K562 (cell line): Measurements from ENCODE around the gene ARID3A.

Experiments used
- KDM1A ChIP-seq, 2 experiments: fragments of 450-650 bp; IDR thresholded peaks; 2 replicates each; pipeline ENCODE4 v1.6.1; 2016; ENCODE audit warnings: mild to moderate bottlenecking in 2 of 2
- MTA2 ChIP-seq: fragments of 450-650 bp; IDR thresholded peaks from 2 replicates; pipeline ENCODE4 v1.6.1; 2016; ENCODE audit warnings: low read depth
- SNRNP70 ChIP-seq: fragments of 200-400 bp; formaldehyde crosslinking; optimal IDR thresholded peaks from 2 replicates; pipeline ENCODE3; 2017; ENCODE audit warnings: low read depth, low read length
- ZNF696 ChIP-seq: fragments of 250-450 bp; sonication (Bioruptor Pico); conservative IDR thresholded peaks from 2 replicates; pipeline ENCODE4 v1.4.0; 2020; ENCODE audit warnings: mild to moderate bottlenecking, moderate library complexity
- TF ChIP-seq, protein P1 (sequence below): sonication (generic); formaldehyde crosslinking; IDR thresholded peaks from 2 replicates; pipeline ENCODE4 v1.8.0; 2022; ENCODE audit warnings: mild to moderate bottlenecking, missing genetic modification reagents
- TF ChIP-seq, protein P2 (sequence below), 3 experiments: IDR thresholded peaks in 2 of 3; conservative IDR thresholded peaks in 1 of 3; 2 replicates each; pipeline ENCODE4 v1.5.1; 2011 to 2012; ENCODE audit warnings: low read length in 3 of 3, mild to moderate bottlenecking in 3 of 3, control low read depth in 2 of 3, improper control_type of control experiment in 1 of 3, inconsistent platforms in 1 of 3, low read depth in 1 of 3, mixed read lengths in 1 of 3, moderate library complexity in 1 of 3; ENCODE audit not compliant: insufficient read depth in 2 of 3

DNA sequence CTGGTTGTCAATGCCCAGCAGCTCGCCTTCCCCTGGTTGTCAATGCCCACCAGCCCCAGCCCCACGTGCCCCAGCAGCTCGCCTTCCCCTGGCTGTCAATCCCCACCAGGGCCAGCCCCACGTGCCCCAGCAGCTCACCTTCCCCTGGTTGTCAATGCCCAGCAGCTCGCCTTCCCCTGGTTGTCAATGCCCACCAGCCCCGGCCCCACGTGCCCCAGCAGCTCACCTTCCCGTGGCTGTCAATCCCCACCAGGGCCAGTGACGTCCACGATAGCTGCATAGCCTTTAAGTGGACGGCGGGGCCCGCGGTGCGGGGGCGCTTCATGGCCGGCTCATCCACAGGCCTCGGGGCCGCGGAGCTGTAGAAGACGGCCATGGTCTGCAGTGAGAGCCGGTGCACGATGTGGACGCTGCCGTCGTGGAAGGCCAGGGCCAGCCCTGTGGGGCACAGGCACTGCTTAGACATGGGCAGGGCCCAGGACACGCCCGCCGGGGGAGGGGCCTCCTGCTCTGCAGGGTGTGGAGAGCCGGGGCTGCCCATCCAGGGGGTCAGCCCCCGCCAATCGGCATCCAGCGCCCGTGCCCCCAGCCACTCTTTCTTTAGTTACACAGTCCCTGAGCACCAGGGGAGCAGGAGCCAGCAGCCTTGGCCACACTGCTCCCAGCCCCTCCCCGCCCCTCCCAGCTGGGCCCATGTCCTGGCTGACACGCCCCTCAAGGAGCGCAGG, 46.0 kb upstream of the ARID3A start:
- TF ChIP-seq, protein P1, sequence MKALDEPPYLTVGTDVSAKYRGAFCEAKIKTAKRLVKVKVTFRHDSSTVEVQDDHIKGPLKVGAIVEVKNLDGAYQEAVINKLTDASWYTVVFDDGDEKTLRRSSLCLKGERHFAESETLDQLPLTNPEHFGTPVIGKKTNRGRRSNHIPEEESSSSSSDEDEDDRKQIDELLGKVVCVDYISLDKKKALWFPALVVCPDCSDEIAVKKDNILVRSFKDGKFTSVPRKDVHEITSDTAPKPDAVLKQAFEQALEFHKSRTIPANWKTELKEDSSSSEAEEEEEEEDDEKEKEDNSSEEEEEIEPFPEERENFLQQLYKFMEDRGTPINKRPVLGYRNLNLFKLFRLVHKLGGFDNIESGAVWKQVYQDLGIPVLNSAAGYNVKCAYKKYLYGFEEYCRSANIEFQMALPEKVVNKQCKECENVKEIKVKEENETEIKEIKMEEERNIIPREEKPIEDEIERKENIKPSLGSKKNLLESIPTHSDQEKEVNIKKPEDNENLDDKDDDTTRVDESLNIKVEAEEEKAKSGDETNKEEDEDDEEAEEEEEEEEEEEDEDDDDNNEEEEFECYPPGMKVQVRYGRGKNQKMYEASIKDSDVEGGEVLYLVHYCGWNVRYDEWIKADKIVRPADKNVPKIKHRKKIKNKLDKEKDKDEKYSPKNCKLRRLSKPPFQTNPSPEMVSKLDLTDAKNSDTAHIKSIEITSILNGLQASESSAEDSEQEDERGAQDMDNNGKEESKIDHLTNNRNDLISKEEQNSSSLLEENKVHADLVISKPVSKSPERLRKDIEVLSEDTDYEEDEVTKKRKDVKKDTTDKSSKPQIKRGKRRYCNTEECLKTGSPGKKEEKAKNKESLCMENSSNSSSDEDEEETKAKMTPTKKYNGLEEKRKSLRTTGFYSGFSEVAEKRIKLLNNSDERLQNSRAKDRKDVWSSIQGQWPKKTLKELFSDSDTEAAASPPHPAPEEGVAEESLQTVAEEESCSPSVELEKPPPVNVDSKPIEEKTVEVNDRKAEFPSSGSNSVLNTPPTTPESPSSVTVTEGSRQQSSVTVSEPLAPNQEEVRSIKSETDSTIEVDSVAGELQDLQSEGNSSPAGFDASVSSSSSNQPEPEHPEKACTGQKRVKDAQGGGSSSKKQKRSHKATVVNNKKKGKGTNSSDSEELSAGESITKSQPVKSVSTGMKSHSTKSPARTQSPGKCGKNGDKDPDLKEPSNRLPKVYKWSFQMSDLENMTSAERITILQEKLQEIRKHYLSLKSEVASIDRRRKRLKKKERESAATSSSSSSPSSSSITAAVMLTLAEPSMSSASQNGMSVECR (CRISPR knock-in tag) = no peak
- TF ChIP-seq KDM1A (IDR thresholded peaks at IDR 0.05) = no peak
- no peak for TF ChIP-seq MTA2
- TF ChIP-seq ZNF696 (CRISPR knock-in tag) = no peak
- TF ChIP-seq SNRNP70 = no peak
- TF ChIP-seq, protein P2, sequence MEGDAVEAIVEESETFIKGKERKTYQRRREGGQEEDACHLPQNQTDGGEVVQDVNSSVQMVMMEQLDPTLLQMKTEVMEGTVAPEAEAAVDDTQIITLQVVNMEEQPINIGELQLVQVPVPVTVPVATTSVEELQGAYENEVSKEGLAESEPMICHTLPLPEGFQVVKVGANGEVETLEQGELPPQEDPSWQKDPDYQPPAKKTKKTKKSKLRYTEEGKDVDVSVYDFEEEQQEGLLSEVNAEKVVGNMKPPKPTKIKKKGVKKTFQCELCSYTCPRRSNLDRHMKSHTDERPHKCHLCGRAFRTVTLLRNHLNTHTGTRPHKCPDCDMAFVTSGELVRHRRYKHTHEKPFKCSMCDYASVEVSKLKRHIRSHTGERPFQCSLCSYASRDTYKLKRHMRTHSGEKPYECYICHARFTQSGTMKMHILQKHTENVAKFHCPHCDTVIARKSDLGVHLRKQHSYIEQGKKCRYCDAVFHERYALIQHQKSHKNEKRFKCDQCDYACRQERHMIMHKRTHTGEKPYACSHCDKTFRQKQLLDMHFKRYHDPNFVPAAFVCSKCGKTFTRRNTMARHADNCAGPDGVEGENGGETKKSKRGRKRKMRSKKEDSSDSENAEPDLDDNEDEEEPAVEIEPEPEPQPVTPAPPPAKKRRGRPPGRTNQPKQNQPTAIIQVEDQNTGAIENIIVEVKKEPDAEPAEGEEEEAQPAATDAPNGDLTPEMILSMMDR (IDR thresholded peaks at IDR 0.05 in 2 of 3, conservative IDR thresholded peaks at IDR 0.05 in 1 of 3; ENCODE audit: insufficient read depth in 2 of 3, low read depth in 1 of 3, low read length in 3 of 3) = no peak
